HCT116 (cell line): ENCODE data around the gene TBC1D14. TPM values are rescaled to one million over a fixed set of nuclear protein-coding genes. Genes with fewer than 3 reads are reported as not detected.

Experiments used
- ATAC-seq: fragments of 200-7000 bp; cut with Tn5 transposase; 2 replicates; pipeline ENCODE4 v1.9.1; 2020; ENCODE audit warnings: mild to moderate bottlenecking, moderate library complexity
- BruUV-seq: library from RNA; stranded (reverse); fragments of 400-500 nt; replicated peaks from 2 replicates; lab custom pipeline; 2021; lab: Mats Ljungman, UMichigan
- CTCF ChIA-PET: fragments of 300-600 bp; sonication (Branson Sonifier 250); formaldehyde crosslinking; loops from one replicate; lab custom pipeline; 2021; ENCODE audit warnings: antibody characterized with exemption; lab: Charles Lee
- POLR2A ChIA-PET: fragments of 300-600, 350-600 bp; sonication (Branson Sonifier 250); formaldehyde crosslinking; loops from one replicate; lab custom pipeline; 2021; ENCODE audit warnings: antibody characterized with exemption; lab: Charles Lee
- RAD21 ChIA-PET, 2 experiments: fragments of 300-600 bp; sonication (Branson Sonifier 250); formaldehyde crosslinking; loops; one replicate each; lab custom pipeline; 2023; ENCODE audit warnings: low total read pairs in 2 of 2; ENCODE audit not compliant: uncharacterized antibody in 2 of 2, unreplicated experiment in 2 of 2, low non-redundant PET in 1 of 2; lab: Charles Lee
- DNase-seq: peaks from one replicate; pipeline ENCODE4 v3.0.0-alpha.2; 2010; ENCODE audit warnings: low read depth, low spot score
- H2AFZ ChIP-seq: fragments of 200-600 bp; shearing (Covaris generic), sonication (generic); 2 replicates; pipeline ENCODE4 v1.6.1; 2017; ENCODE audit warnings: low read depth, mixed run types, mixed read lengths, antibody characterized with exemption, low read length; ENCODE audit not compliant: poor library complexity, severe bottlenecking
- H3K27ac ChIP-seq: 2 replicates; pipeline ENCODE4 v1.5.1; 2012; ENCODE audit warnings: low read depth, low read length
- H3K27me3 ChIP-seq: fragments of 200-600 bp; sonication (generic); 2 replicates; pipeline ENCODE4 v1.6.1; 2016; ENCODE audit warnings: mixed run types, low read length, mixed read lengths; ENCODE audit not compliant: insufficient read depth
- H3K36me3 ChIP-seq, 2 experiments: fragments of 200-500 bp in 1 of 2; fragments of 200-600 bp in 1 of 2; sonication (Bioruptor generic) in 1 of 2; sonication (generic) in 1 of 2; 2 replicates each; pipeline versions ENCODE4 v1.5.1 to v1.6.1; 2014 to 2016; ENCODE audit warnings: low read length in 2 of 2, inconsistent platforms in 1 of 2, mixed read lengths in 1 of 2, mixed run types in 1 of 2; ENCODE audit not compliant: insufficient read depth in 2 of 2, control insufficient read depth in 1 of 2
- H3K4me1 ChIP-seq, 2 experiments: fragments of 200-600 bp in 1 of 2; sonication (generic) in 1 of 2; 2 replicates each; pipeline versions ENCODE4 v1.5.1 to v1.6.1; 2012 to 2017; ENCODE audit warnings: low read length in 2 of 2, inconsistent platforms in 1 of 2, mild to moderate bottlenecking in 1 of 2, mixed read lengths in 1 of 2, mixed run types in 1 of 2, moderate library complexity in 1 of 2; ENCODE audit not compliant: insufficient read depth in 2 of 2, control insufficient read depth in 1 of 2
- H3K4me2 ChIP-seq: fragments of 200-600 bp; sonication (generic); 2 replicates; pipeline ENCODE4 v1.6.1; 2017; ENCODE audit warnings: mixed run types, low read length, mixed read lengths
- H3K4me3 ChIP-seq, 2 experiments: fragments of 200-600 bp in 1 of 2; sonication (generic) in 1 of 2; replicated peaks in 1 of 2; 2 replicates each; pipeline ENCODE4 v1.5.1; 2011 to 2016; ENCODE audit warnings: low read length in 2 of 2, control low read depth in 1 of 2, low read depth in 1 of 2, mild to moderate bottlenecking in 1 of 2, mixed read lengths in 1 of 2, mixed run types in 1 of 2
- H3K79me2 ChIP-seq: fragments of 200-600 bp; sonication (generic); 2 replicates; pipeline ENCODE4 v1.6.1; 2017; ENCODE audit warnings: mild to moderate bottlenecking, mixed run types, low read length, moderate library complexity, mixed read lengths; ENCODE audit not compliant: insufficient read depth
- H3K9ac ChIP-seq: fragments of 200-600 bp; sonication (generic); 2 replicates; pipeline ENCODE4 v1.6.1; 2016; ENCODE audit warnings: low read length, mixed read lengths
- H3K9me2 ChIP-seq: fragments of 200-600 bp; sonication (generic), shearing (Covaris generic); 2 replicates; pipeline ENCODE4 v1.6.1; 2017; ENCODE audit warnings: mixed run types, mild to moderate bottlenecking, moderate library complexity; ENCODE audit not compliant: insufficient read depth
- H3K9me3 ChIP-seq, 2 experiments: fragments of 200-500 bp in 1 of 2; fragments of 200-600 bp in 1 of 2; sonication (Bioruptor generic) in 1 of 2; sonication (generic) in 1 of 2; 2 replicates each; pipeline ENCODE4 v1.6.1; 2014 to 2017; ENCODE audit warnings: low read length in 2 of 2, mixed read lengths in 2 of 2, inconsistent platforms in 1 of 2, low read depth in 1 of 2, mild to moderate bottlenecking in 1 of 2, mixed run types in 1 of 2, moderate library complexity in 1 of 2; ENCODE audit not compliant: control insufficient read depth in 1 of 2, insufficient read depth in 1 of 2
- H4K20me1 ChIP-seq: fragments of 200-600 bp; sonication (generic), shearing (Covaris generic); 2 replicates; pipeline ENCODE4 v1.6.1; 2017; ENCODE audit warnings: mixed run types, mild to moderate bottlenecking, moderate library complexity; ENCODE audit not compliant: insufficient read depth
- EGR1 ChIP-seq: IDR thresholded peaks from 2 replicates; pipeline ENCODE4 v1.6.1; 2012; ENCODE audit warnings: low read depth
- EZH2phosphoT487 ChIP-seq: fragments of 200-600 bp; IDR thresholded peaks from 2 replicates; pipeline ENCODE4 v1.6.1; 2018; ENCODE audit warnings: antibody characterized with exemption, borderline replicate concordance
- JUND ChIP-seq: IDR thresholded peaks from 2 replicates; pipeline ENCODE4 v1.6.1; 2012
- POLR2AphosphoS5 ChIP-seq: IDR thresholded peaks from 2 replicates; pipeline ENCODE4 v1.6.1; 2011; ENCODE audit warnings: mild to moderate bottlenecking, low read depth, low read length, moderate library complexity
- RAD21 ChIP-seq: IDR thresholded peaks from 2 replicates; pipeline ENCODE4 v1.6.1; 2012; ENCODE audit warnings: low read depth, mild to moderate bottlenecking
- SRF ChIP-seq: IDR thresholded peaks from 2 replicates; pipeline ENCODE4 v1.6.1; 2012; ENCODE audit warnings: low read depth
- YY1 ChIP-seq: IDR thresholded peaks from 2 replicates; pipeline ENCODE4 v1.6.1; 2011; ENCODE audit warnings: low read length, low read depth, moderate library complexity, mild to moderate bottlenecking; ENCODE audit not compliant: insufficient replicate concordance; ENCODE audit errors: extremely low read depth
- ZNF274 ChIP-seq: fragments of 200-500 bp; sonication (Bioruptor generic); IDR thresholded peaks from 2 replicates; pipeline ENCODE4 v1.6.1; 2014; ENCODE audit warnings: mild to moderate bottlenecking, low read depth, low read length, inconsistent platforms
- intact Hi-C: fragments of 100-400 bp; cut with micrococcal nuclease; formaldehyde crosslinking; loops from 2 replicates; pipeline ENCODE4 v1.10.0; 2022
- total RNA-seq: library from RNA; stranded (reverse); gene quantifications from one replicate; pipeline ENCODE4 v1.2.1, GENCODE V29; 2021; ENCODE audit not compliant: unreplicated experiment
- TF ChIP-seq, protein P1 (sequence below), 3 experiments: fragments of 200-600 bp in 1 of 3; sonication (generic) in 1 of 3; IDR thresholded peaks in 2 of 3; conservative IDR thresholded peaks in 1 of 3; 2 replicates each; pipeline ENCODE4 v1.5.1; 2012 to 2017; ENCODE audit warnings: low read depth in 2 of 3, low read length in 2 of 3, antibody characterized with exemption in 1 of 3, borderline replicate concordance in 1 of 3, control low read depth in 1 of 3, mild to moderate bottlenecking in 1 of 3, mixed read lengths in 1 of 3, mixed run types in 1 of 3, moderate library complexity in 1 of 3; ENCODE audit not compliant: insufficient read depth in 1 of 3
- TF ChIP-seq, protein P2 (sequence below): IDR thresholded peaks from 2 replicates; pipeline ENCODE4 v1.6.1; 2012
- TF ChIP-seq, protein P3 (sequence below): IDR thresholded peaks from 2 replicates; pipeline ENCODE4 v1.6.1; 2012; ENCODE audit warnings: low read depth

The TBC1D14 gene
- total RNA-seq, 1 experiment from 2014 or later, result 62.9 TPM

DNA sequence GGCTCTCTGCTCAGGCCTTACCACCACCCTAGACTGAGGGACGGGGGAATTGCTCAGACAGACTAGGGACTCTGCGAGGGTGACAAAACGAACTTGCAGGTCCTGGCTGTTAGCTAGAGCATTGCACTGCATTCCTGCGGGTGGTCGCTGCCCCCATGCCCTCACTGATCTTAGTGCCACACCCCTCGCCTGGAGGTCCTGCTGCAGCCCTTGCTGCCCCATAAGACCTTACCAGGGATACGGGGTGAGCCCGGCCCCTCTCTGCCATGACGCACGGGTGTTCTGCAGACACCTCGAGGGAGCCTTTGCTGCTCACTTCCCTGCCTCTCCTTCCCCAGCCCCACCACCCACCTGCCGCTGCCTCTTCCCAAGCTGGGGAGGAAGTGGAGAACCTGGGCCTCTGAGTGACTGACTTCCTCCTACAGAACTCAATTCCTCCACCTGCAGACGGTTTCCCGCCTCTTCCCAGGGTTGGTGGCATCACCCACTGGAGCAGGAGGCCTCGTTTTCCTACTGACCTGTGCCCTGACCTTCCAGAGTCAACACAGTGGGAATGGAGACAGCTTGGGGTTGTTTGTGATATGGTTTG is 19.8 kb upstream of the TBC1D14 start:
- no peak for TF ChIP-seq EZH2phosphoT487
- TF ChIP-seq RAD21, result no peak
- TF ChIP-seq EGR1, result no peak
- TF ChIP-seq, protein P1, sequence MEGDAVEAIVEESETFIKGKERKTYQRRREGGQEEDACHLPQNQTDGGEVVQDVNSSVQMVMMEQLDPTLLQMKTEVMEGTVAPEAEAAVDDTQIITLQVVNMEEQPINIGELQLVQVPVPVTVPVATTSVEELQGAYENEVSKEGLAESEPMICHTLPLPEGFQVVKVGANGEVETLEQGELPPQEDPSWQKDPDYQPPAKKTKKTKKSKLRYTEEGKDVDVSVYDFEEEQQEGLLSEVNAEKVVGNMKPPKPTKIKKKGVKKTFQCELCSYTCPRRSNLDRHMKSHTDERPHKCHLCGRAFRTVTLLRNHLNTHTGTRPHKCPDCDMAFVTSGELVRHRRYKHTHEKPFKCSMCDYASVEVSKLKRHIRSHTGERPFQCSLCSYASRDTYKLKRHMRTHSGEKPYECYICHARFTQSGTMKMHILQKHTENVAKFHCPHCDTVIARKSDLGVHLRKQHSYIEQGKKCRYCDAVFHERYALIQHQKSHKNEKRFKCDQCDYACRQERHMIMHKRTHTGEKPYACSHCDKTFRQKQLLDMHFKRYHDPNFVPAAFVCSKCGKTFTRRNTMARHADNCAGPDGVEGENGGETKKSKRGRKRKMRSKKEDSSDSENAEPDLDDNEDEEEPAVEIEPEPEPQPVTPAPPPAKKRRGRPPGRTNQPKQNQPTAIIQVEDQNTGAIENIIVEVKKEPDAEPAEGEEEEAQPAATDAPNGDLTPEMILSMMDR (IDR thresholded peaks at IDR 0.05 in 2 of 3, conservative IDR thresholded peaks at IDR 0.05 in 1 of 3; ENCODE audit: borderline replicate concordance in 1 of 3, insufficient read depth in 1 of 3, low read depth in 2 of 3, low read length in 2 of 3), result no peak
- no peak for TF ChIP-seq POLR2AphosphoS5
- TF ChIP-seq ZNF274, result no peak
- no peak for TF ChIP-seq SRF
- TF ChIP-seq, protein P2, sequence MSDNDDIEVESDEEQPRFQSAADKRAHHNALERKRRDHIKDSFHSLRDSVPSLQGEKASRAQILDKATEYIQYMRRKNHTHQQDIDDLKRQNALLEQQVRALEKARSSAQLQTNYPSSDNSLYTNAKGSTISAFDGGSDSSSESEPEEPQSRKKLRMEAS, result no peak
- TF ChIP-seq YY1, result no peak
- no peak for TF ChIP-seq JUND
- TF ChIP-seq, protein P3, sequence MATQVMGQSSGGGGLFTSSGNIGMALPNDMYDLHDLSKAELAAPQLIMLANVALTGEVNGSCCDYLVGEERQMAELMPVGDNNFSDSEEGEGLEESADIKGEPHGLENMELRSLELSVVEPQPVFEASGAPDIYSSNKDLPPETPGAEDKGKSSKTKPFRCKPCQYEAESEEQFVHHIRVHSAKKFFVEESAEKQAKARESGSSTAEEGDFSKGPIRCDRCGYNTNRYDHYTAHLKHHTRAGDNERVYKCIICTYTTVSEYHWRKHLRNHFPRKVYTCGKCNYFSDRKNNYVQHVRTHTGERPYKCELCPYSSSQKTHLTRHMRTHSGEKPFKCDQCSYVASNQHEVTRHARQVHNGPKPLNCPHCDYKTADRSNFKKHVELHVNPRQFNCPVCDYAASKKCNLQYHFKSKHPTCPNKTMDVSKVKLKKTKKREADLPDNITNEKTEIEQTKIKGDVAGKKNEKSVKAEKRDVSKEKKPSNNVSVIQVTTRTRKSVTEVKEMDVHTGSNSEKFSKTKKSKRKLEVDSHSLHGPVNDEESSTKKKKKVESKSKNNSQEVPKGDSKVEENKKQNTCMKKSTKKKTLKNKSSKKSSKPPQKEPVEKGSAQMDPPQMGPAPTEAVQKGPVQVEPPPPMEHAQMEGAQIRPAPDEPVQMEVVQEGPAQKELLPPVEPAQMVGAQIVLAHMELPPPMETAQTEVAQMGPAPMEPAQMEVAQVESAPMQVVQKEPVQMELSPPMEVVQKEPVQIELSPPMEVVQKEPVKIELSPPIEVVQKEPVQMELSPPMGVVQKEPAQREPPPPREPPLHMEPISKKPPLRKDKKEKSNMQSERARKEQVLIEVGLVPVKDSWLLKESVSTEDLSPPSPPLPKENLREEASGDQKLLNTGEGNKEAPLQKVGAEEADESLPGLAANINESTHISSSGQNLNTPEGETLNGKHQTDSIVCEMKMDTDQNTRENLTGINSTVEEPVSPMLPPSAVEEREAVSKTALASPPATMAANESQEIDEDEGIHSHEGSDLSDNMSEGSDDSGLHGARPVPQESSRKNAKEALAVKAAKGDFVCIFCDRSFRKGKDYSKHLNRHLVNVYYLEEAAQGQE, result no peak

More for the DNA sequence above, 19.8 kb upstream of the TBC1D14 start:
- H3K79me2 ChIP-seq, result no peaks in the 10 kb centered on the region
- RAD21 ChIA-PET, result no interaction called here
- H4K20me1 ChIP-seq, result no peaks in the 10 kb centered on the region
- DNase-seq (no peak), ATAC-seq (no peak)
- no peaks in the 10 kb centered on the region for H3K4me1 ChIP-seq
- H2AFZ ChIP-seq, result no peak overlapping the region
- H3K4me2 ChIP-seq, result no peak overlapping the region
- H3K27me3 ChIP-seq, result no peaks in the 10 kb centered on the region
- H3K36me3 ChIP-seq, result no peaks in the 10 kb centered on the region
- CTCF ChIA-PET, result no interaction called here
- no peak overlapping the region for H3K4me3 ChIP-seq
- no TSS peak for BruUV-seq
- peaks cover 0 to 4% of the 10 kb centered on the region in 2 experiments; a peak in 2 of 4 replicates for H3K9me3 ChIP-seq
- intact Hi-C loops, result no loop called here
- POLR2A ChIA-PET, result no interaction called here
- no peak overlapping the region for H3K27ac ChIP-seq
- H3K9ac ChIP-seq, result no peak overlapping the region
- no peaks in the 10 kb centered on the region for H3K9me2 ChIP-seq
